ENCODE results near the gene CLEC19A.
A peak's percentile ranks its signal among the peaks of the same experiment; 100 is the strongest.
"Not testable (repeated sequence)": the region's sequence is repeated elsewhere in the genome, so short reads cannot be mapped to it uniquely, and the experiment has no call there.

Gene CLEC19A

GRCh38 chr16:19286827-19287226 lies 1.3 kb downstream of the CLEC19A start:
- no peak for DNase-seq (ENCODE audit: low spot score)

- DNase-seq (ENCODE audit: low spot score), result no peak
These were observed 1.7 kb downstream of the CLEC19A start for GRCh38 chr16:19287241-19287640.

- DNase-seq (ENCODE audit: low spot score), result no peak
These were observed 3.6 kb downstream of the CLEC19A start for GRCh38 chr16:19288872-19289799.

- no peak for DNase-seq (ENCODE audit: low spot score)
These were observed 4.4 kb downstream of the CLEC19A start for GRCh38 chr16:19289811-19290485.

GRCh38 chr16:19290860-19291259 lies 5.3 kb downstream of the CLEC19A start:
- DNase-seq (ENCODE audit: low spot score), result no peak

- no peak for DNase-seq (ENCODE audit: low spot score)
These were observed 5.9 kb downstream of the CLEC19A start for GRCh38 chr16:19291475-19291874.

GRCh38 chr16:19292186-19292585 lies 6.7 kb downstream of the CLEC19A start:
- no peak for DNase-seq (ENCODE audit: low spot score)

- DNase-seq (ENCODE audit: low spot score), result peak; percentile 93
These were observed 8.7 kb downstream of the CLEC19A start for GRCh38 chr16:19294156-19294649.

- no peak for DNase-seq (ENCODE audit: low spot score)
These were observed 9.9 kb downstream of the CLEC19A start for GRCh38 chr16:19295393-19295792.

- no peak for DNase-seq (ENCODE audit: low spot score)
These were observed 11.9 kb downstream of the CLEC19A start for GRCh38 chr16:19297454-19297853.

- no peak for DNase-seq (ENCODE audit: low spot score)
These were observed 14.0 kb downstream of the CLEC19A start for GRCh38 chr16:19299565-19299964.

- no peak for DNase-seq (ENCODE audit: low spot score)
These were observed 16.4 kb downstream of the CLEC19A start for GRCh38 chr16:19301931-19302330.

GRCh38 chr16:19304750-19305149 lies 19.2 kb downstream of the CLEC19A start:
- DNase-seq (ENCODE audit: low spot score), result peak; percentile 62

- DNase-seq (ENCODE audit: low spot score), result no peak
These were observed 19.9 kb downstream of the CLEC19A start for GRCh38 chr16:19305443-19305842.

- no peak for DNase-seq (ENCODE audit: low spot score)
These were observed 22.2 kb downstream of the CLEC19A start for GRCh38 chr16:19307587-19308241.

GRCh38 chr16:19308392-19308791 lies 22.9 kb downstream of the CLEC19A start:
- no peak for DNase-seq (ENCODE audit: low spot score)

- DNase-seq (ENCODE audit: low spot score), result no peak
These were observed 23.6 kb downstream of the CLEC19A start for GRCh38 chr16:19309178-19309577.

GRCh38 chr16:19314718-19315425 lies 29.3 kb downstream of the CLEC19A start:
- DNase-seq (ENCODE audit: low spot score), result no peak

GRCh38 chr16:19315889-19316433 lies 30.4 kb downstream of the CLEC19A start:
- no peak for DNase-seq (ENCODE audit: low spot score)

GRCh38 chr16:19316846-19317245 lies 31.3 kb downstream of the CLEC19A start:
- DNase-seq (ENCODE audit: low spot score), result no peak

GRCh38 chr16:19321186-19321585 lies 35.7 kb downstream of the CLEC19A start:
- DNase-seq (ENCODE audit: low spot score), result not testable (repeated sequence)

- no peak for DNase-seq (ENCODE audit: low spot score)
These were observed 38.1 kb downstream of the CLEC19A start for GRCh38 chr16:19323596-19323995.
